Ishikawa (cell line): ENCODE measurements around the gene CR2.

Experiments
- CEBPB ChIP-seq: IDR thresholded peaks from 2 replicates; pipeline ENCODE4 v1.6.1; 2012
- CREB1 ChIP-seq: IDR thresholded peaks from 2 replicates; pipeline ENCODE4 v1.6.1; 2012; ENCODE audit warnings: low read depth
- EGR1 ChIP-seq: IDR thresholded peaks from 2 replicates; pipeline ENCODE4 v1.6.1; 2012
- EP300 ChIP-seq: IDR thresholded peaks from 2 replicates; pipeline ENCODE4 v1.6.1; 2012; ENCODE audit warnings: borderline replicate concordance
- FOXM1 ChIP-seq: IDR thresholded peaks from 2 replicates; pipeline ENCODE4 v1.6.1; 2012; ENCODE audit warnings: low read depth, borderline replicate concordance
- MAX ChIP-seq: IDR thresholded peaks from 2 replicates; pipeline ENCODE4 v1.6.1; 2012
- NFIC ChIP-seq: IDR thresholded peaks from 2 replicates; pipeline ENCODE4 v1.6.1; 2012
- RAD21 ChIP-seq: IDR thresholded peaks from 2 replicates; pipeline ENCODE4 v1.6.1; 2012; ENCODE audit warnings: low read depth
- TAF1 ChIP-seq: IDR thresholded peaks from 2 replicates; pipeline ENCODE4 v1.6.1; 2012; ENCODE audit warnings: low read depth, mild to moderate bottlenecking
- TCF12 ChIP-seq: IDR thresholded peaks from 2 replicates; pipeline ENCODE4 v1.6.1; 2012; ENCODE audit warnings: low read depth
- TEAD4 ChIP-seq: IDR thresholded peaks from 2 replicates; pipeline ENCODE4 v1.6.1; 2012
- USF1 ChIP-seq: IDR thresholded peaks from 2 replicates; pipeline ENCODE4 v1.6.1; 2012
- YY1 ChIP-seq: IDR thresholded peaks from 2 replicates; pipeline ENCODE4 v1.6.1; 2012; ENCODE audit warnings: low read depth
- ZBTB7A ChIP-seq: IDR thresholded peaks from 2 replicates; pipeline ENCODE4 v1.6.1; 2012; ENCODE audit warnings: low read depth
- TF ChIP-seq, protein P1 (sequence below): IDR thresholded peaks from 2 replicates; pipeline ENCODE4 v1.6.1; 2012; ENCODE audit warnings: low read depth, mild to moderate bottlenecking

Gene CR2

DNA sequence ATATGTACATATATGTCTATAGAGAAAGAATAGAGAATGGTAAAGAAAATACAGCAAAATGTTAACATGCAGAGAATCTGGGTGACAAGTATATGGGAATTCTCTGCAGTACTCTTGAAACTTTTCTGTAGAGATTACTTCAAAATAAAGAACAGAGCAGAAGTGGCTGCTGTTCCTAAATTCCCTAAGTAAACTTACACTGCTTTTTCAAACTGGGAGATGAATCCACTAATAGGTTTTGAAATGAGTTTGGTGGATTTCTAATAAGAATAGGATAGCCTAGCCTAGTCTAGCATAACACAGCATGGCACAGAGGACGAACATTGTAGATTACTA is 450 bp upstream of the CR2 start:
- TF ChIP-seq ZBTB7A: no peak
- TF ChIP-seq EGR1: no peak
- TF ChIP-seq MAX: no peak
- no peak for TF ChIP-seq FOXM1
- TF ChIP-seq, protein P1, sequence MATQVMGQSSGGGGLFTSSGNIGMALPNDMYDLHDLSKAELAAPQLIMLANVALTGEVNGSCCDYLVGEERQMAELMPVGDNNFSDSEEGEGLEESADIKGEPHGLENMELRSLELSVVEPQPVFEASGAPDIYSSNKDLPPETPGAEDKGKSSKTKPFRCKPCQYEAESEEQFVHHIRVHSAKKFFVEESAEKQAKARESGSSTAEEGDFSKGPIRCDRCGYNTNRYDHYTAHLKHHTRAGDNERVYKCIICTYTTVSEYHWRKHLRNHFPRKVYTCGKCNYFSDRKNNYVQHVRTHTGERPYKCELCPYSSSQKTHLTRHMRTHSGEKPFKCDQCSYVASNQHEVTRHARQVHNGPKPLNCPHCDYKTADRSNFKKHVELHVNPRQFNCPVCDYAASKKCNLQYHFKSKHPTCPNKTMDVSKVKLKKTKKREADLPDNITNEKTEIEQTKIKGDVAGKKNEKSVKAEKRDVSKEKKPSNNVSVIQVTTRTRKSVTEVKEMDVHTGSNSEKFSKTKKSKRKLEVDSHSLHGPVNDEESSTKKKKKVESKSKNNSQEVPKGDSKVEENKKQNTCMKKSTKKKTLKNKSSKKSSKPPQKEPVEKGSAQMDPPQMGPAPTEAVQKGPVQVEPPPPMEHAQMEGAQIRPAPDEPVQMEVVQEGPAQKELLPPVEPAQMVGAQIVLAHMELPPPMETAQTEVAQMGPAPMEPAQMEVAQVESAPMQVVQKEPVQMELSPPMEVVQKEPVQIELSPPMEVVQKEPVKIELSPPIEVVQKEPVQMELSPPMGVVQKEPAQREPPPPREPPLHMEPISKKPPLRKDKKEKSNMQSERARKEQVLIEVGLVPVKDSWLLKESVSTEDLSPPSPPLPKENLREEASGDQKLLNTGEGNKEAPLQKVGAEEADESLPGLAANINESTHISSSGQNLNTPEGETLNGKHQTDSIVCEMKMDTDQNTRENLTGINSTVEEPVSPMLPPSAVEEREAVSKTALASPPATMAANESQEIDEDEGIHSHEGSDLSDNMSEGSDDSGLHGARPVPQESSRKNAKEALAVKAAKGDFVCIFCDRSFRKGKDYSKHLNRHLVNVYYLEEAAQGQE: no peak
- TF ChIP-seq CREB1: no peak
- TF ChIP-seq YY1: no peak
- no peak for TF ChIP-seq EP300
- TF ChIP-seq TAF1: no peak
- no peak for TF ChIP-seq RAD21
- no peak for TF ChIP-seq NFIC
- TF ChIP-seq TEAD4: no peak
- no peak for TF ChIP-seq CEBPB
- no peak for TF ChIP-seq TCF12
- no peak for TF ChIP-seq USF1

DNA sequence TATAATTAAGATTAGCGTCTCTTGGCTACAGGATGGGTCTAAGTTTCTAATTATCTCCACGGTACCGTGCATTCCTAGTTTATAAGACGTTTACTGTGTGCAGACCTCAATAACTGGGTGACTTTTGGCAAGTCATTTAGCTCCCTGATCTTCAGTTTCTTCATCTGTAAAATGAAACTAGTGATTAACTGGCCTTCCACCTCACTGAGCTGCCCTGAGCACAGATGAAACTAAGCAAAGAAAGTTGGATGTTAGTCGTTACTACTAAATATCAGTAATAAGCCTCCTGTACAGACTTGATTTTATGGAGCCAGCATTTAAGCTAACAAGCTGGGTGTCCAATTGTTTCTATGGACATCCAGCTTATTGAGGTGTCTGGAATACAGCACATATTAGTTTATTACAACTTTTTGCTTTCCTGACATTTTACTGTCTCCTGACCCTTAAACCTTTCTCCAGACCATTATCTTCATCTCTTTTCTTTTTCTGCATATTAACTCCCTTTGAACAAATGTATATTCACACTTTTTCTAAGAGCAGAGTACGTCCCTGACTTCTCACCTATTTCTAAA is 1.1 kb downstream of the CR2 start:
- TF ChIP-seq TEAD4: no peak
- no peak for TF ChIP-seq TAF1
- no peak for TF ChIP-seq EP300
- TF ChIP-seq YY1: no peak
- TF ChIP-seq NFIC: no peak
- no peak for TF ChIP-seq FOXM1
- TF ChIP-seq RAD21: no peak
- TF ChIP-seq MAX: no peak
- no peak for TF ChIP-seq USF1

- TF ChIP-seq CREB1: no peak
- TF ChIP-seq, protein P1: no peak
- no peak for TF ChIP-seq USF1
- no peak for TF ChIP-seq ZBTB7A
- no peak for TF ChIP-seq YY1
- no peak for TF ChIP-seq EGR1
- no peak for TF ChIP-seq FOXM1
- no peak for TF ChIP-seq RAD21
- TF ChIP-seq EP300: no peak
- TF ChIP-seq MAX: no peak
- no peak for TF ChIP-seq TEAD4
- TF ChIP-seq TCF12: no peak
- TF ChIP-seq CEBPB: no peak
Measured at GRCh38 chr1:207458414-207458813, 4.3 kb downstream of the CR2 start.

GRCh38 chr1:207459008-207459407 is 4.9 kb downstream of the CR2 start:
- TF ChIP-seq TAF1 (no peak), CREB1 (no peak), TCF12 (no peak), EP300 (no peak), USF1 (no peak), NFIC (no peak), FOXM1 (no peak), MAX (no peak), YY1 (no peak), RAD21 (no peak), EGR1 (no peak)
- TF ChIP-seq, protein P1: no peak
